ENCODE results near the gene COL26A1. TPM values are rescaled to one million over a fixed set of nuclear protein-coding genes. Genes with fewer than 3 reads are reported as not detected.
"Not testable (repeated sequence)": the region's sequence is repeated elsewhere in the genome, so short reads cannot be mapped to it uniquely, and the experiment has no call there.

The COL26A1 gene
- total and polyA plus RNA-seq, 5 donors, result 0.09 to 0.11 TPM; not detected in 3

- Histone ChIP-seq H3K4me3 (ENCODE audit: low read length) (no peak overlapping the region), H3K27me3 (ENCODE audit: control insufficient read depth, insufficient read depth) (no peaks in the 10 kb centered on the region), H3K4me1 (ENCODE audit: control insufficient read depth, insufficient read depth, low read length) (no peaks in the 10 kb centered on the region), H3K27ac (ENCODE audit: low read length) (no peak overlapping the region), H3K9me3 (ENCODE audit: control insufficient read depth, low read length) (no peaks in the 10 kb centered on the region)
- intact Hi-C loops (cut with DNase I), result no loop called here
- WGBS, result 93% methylated on average over 15 of the region's 15 CpGs
- DNase-seq (no peak), ATAC-seq (no peak)
Measured at GRCh38 chr7:101347477-101347876, 15.2 kb upstream of the COL26A1 start.

GRCh38 chr7:101348456-101349067 lies 14.1 kb upstream of the COL26A1 start:
- DNase-seq; intact Hi-C loops (cut with DNase I); ATAC-seq; H3K27me3 ChIP-seq (ENCODE audit: control insufficient read depth, insufficient read depth); H3K4me1 ChIP-seq (ENCODE audit: control insufficient read depth, insufficient read depth, low read length); H3K9me3 ChIP-seq (ENCODE audit: control insufficient read depth, low read length); H3K4me3 ChIP-seq (ENCODE audit: low read length); H3K27ac ChIP-seq (ENCODE audit: low read length): not testable (repeated sequence)
- WGBS, result 92% methylated on average over 24 of the region's 32 CpGs

- ATAC-seq; DNase-seq; H3K27ac ChIP-seq (ENCODE audit: low read length); H3K27me3 ChIP-seq (ENCODE audit: control insufficient read depth, insufficient read depth); H3K4me3 ChIP-seq (ENCODE audit: low read length); intact Hi-C loops (cut with DNase I); H3K9me3 ChIP-seq (ENCODE audit: control insufficient read depth, low read length); H3K4me1 ChIP-seq (ENCODE audit: control insufficient read depth, insufficient read depth, low read length): not testable (repeated sequence)
- 66% methylated on average over 12 of the region's 12 CpGs for WGBS
Measured at GRCh38 chr7:101349300-101349699, 13.4 kb upstream of the COL26A1 start.

GRCh38 chr7:101352920-101353308 lies 9.8 kb upstream of the COL26A1 start:
- DNase-seq, result no peak
- H3K4me1 ChIP-seq (ENCODE audit: control insufficient read depth, insufficient read depth, low read length), result no peaks in the 10 kb centered on the region
- H3K9me3 ChIP-seq (ENCODE audit: control insufficient read depth, low read length), result no peaks in the 10 kb centered on the region
- H3K27me3 ChIP-seq (ENCODE audit: control insufficient read depth, insufficient read depth), result no peaks in the 10 kb centered on the region
- H3K4me3 ChIP-seq (ENCODE audit: low read length), result no peak overlapping the region
- H3K27ac ChIP-seq (ENCODE audit: low read length), result no peak overlapping the region
- WGBS, result 77% methylated on average over 2 of the region's 2 CpGs
- intact Hi-C loops (cut with DNase I), result no loop called here
- ATAC-seq, result no peak

- 49% methylated on average over 7 of the region's 7 CpGs for WGBS
- Histone ChIP-seq H3K4me3 (ENCODE audit: low read length) (no peak overlapping the region), H3K27me3 (ENCODE audit: control insufficient read depth, insufficient read depth) (no peaks in the 10 kb centered on the region), H3K9me3 (ENCODE audit: control insufficient read depth, low read length) (no peaks in the 10 kb centered on the region), H3K27ac (ENCODE audit: low read length) (no peak overlapping the region), H3K4me1 (ENCODE audit: control insufficient read depth, insufficient read depth, low read length) (no peaks in the 10 kb centered on the region)
- DNase-seq (no peak), ATAC-seq (no peak)
- intact Hi-C loops (cut with DNase I), result no loop called here
Measured at GRCh38 chr7:101357433-101357832, 5.2 kb upstream of the COL26A1 start.

GRCh38 chr7:101363196-101363733 lies 590 bp downstream of the COL26A1 start:
- Histone ChIP-seq H3K9me3 (ENCODE audit: control insufficient read depth, low read length) (no peaks in the 10 kb centered on the region), H3K27ac (ENCODE audit: low read length) (no peak overlapping the region), H3K4me1 (ENCODE audit: control insufficient read depth, insufficient read depth, low read length) (no peaks in the 10 kb centered on the region), H3K27me3 (ENCODE audit: control insufficient read depth, insufficient read depth) (no peaks in the 10 kb centered on the region), H3K4me3 (ENCODE audit: low read length) (peak overlapping the region; percentile 39)
- intact Hi-C loops (cut with DNase I), result loop anchor here (5.0 to 10.0 kb wide), 2 partner anchors 172 to 174 kb away; no protein-coding TSS in a partner anchor
- no peak for DNase-seq
- 1% methylated on average over 46 of the region's 46 CpGs for WGBS
- ATAC-seq, result peak; percentile 27 to 50

- Histone ChIP-seq H3K27ac (ENCODE audit: low read length) (no peak overlapping the region), H3K27me3 (ENCODE audit: control insufficient read depth, insufficient read depth) (no peaks in the 10 kb centered on the region), H3K4me3 (ENCODE audit: low read length) (peak overlapping the region; percentile 39), H3K9me3 (ENCODE audit: control insufficient read depth, low read length) (no peaks in the 10 kb centered on the region), H3K4me1 (ENCODE audit: control insufficient read depth, insufficient read depth, low read length) (no peaks in the 10 kb centered on the region)
- ATAC-seq (peak; percentile 90 to 94), DNase-seq (peak; percentile 69 to 86 (median 81))
- WGBS, result 2% methylated on average over 52 of the region's 52 CpGs
- intact Hi-C loops (cut with DNase I), result loop anchor here (5.0 to 10.0 kb wide), 2 partner anchors 171 to 173 kb away; no protein-coding TSS in a partner anchor
Measured at GRCh38 chr7:101363734-101364374, 1.2 kb downstream of the COL26A1 start.

- H3K4me3 ChIP-seq (ENCODE audit: low read length), result no peak overlapping the region
- ATAC-seq (no peak), DNase-seq (no peak)
- intact Hi-C loops (cut with DNase I), result loop anchor here in 2 of 4 donors (10.0 kb wide), 1 partner anchor 169 kb away; no protein-coding TSS in a partner anchor
- WGBS, result 92% methylated on average over 2 of the region's 2 CpGs
- H3K4me1 ChIP-seq (ENCODE audit: control insufficient read depth, insufficient read depth, low read length), result no peaks in the 10 kb centered on the region
- no peaks in the 10 kb centered on the region for H3K27me3 ChIP-seq (ENCODE audit: control insufficient read depth, insufficient read depth)
- no peaks in the 10 kb centered on the region for H3K9me3 ChIP-seq (ENCODE audit: control insufficient read depth, low read length)
- no peak overlapping the region for H3K27ac ChIP-seq (ENCODE audit: low read length)
Measured at GRCh38 chr7:101365956-101366355, 3.3 kb downstream of the COL26A1 start.

GRCh38 chr7:101367676-101368075 lies 5.0 kb downstream of the COL26A1 start:
- intact Hi-C loops (cut with DNase I), result loop anchor here in 2 of 4 donors (10.0 kb wide), 1 partner anchor 167 kb away; no protein-coding TSS in a partner anchor

GRCh38 chr7:101368422-101369165 lies 5.9 kb downstream of the COL26A1 start:
- intact Hi-C loops (cut with DNase I), result loop anchor here in 2 of 4 donors (10.0 kb wide), 1 partner anchor 166 kb away; no protein-coding TSS in a partner anchor
- H3K27me3 ChIP-seq (ENCODE audit: control insufficient read depth, insufficient read depth), result peaks cover 4% of the 10 kb centered on the region
- 76% methylated on average over 8 of the region's 8 CpGs for WGBS

More at GRCh38 chr7:101367676-101368075, 5.0 kb downstream of the COL26A1 start:
- Histone ChIP-seq H3K4me3 (ENCODE audit: low read length) (no peak overlapping the region), H3K27me3 (ENCODE audit: control insufficient read depth, insufficient read depth) (peaks cover 4% of the 10 kb centered on the region), H3K27ac (ENCODE audit: low read length) (no peak overlapping the region), H3K4me1 (ENCODE audit: control insufficient read depth, insufficient read depth, low read length) (no peaks in the 10 kb centered on the region), H3K9me3 (ENCODE audit: control insufficient read depth, low read length) (no peaks in the 10 kb centered on the region)
- whole genome bisulfite sequencing, result 93% methylated on average over 1 of the region's 1 CpG
- no peak for ATAC-seq
- DNase-seq, result no peak

More at GRCh38 chr7:101368422-101369165, 5.9 kb downstream of the COL26A1 start:
- Histone ChIP-seq H3K4me3 (ENCODE audit: low read length) (no peak overlapping the region), H3K4me1 (ENCODE audit: control insufficient read depth, insufficient read depth, low read length) (no peaks in the 10 kb centered on the region), H3K9me3 (ENCODE audit: control insufficient read depth, low read length) (no peaks in the 10 kb centered on the region), H3K27ac (ENCODE audit: low read length) (no peak overlapping the region)
- ATAC-seq (no peak), DNase-seq (no peak)
